Ovary (tissue), 3 donors: ENCODE results near the gene MSMB.
"Not testable (repeated sequence)": the region's sequence is repeated elsewhere in the genome, so short reads cannot be mapped to it uniquely, and the experiment has no call there.

Source experiments
- EP300 ChIP-seq: sonication (generic); formaldehyde crosslinking; IDR thresholded peaks from one replicate; pipeline ENCODE4 v1.6.1; 2017; ENCODE audit warnings: antibody characterized with exemption
- TF ChIP-seq, protein P1 (sequence below), 3 donors: fragments of 450-650 bp in 2 of 3; fragments of 200-600 bp in 1 of 3; IDR thresholded peaks; one replicate each; pipeline versions ENCODE4 v1.5.1 to v1.8.0; 2016 to 2022; ENCODE audit warnings: antibody characterized with exemption in 3 of 3, mild to moderate bottlenecking in 1 of 3
- donor health status: DM: no; HTN: no; CAD: no.

DNA sequence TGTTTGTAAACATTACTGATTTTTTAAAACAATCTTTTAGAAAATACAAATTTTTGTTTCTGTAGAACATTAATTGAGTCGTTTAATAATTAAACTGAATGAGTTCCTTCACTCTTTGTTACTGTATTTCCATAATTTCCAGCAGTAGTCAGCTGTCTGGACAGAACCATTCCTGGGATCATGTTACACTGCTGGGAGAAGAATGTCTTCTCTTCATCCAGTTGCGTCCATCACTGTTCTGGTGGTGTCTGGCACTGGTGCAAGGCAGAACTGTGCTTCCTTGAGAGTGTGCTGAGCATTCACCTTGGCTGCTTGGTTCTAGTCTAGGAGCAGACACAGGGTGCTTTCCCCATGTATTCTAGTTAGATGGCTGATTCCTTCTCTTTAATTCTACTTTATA, 61.6 kb downstream of the MSMB start:
- TF ChIP-seq, protein P1, sequence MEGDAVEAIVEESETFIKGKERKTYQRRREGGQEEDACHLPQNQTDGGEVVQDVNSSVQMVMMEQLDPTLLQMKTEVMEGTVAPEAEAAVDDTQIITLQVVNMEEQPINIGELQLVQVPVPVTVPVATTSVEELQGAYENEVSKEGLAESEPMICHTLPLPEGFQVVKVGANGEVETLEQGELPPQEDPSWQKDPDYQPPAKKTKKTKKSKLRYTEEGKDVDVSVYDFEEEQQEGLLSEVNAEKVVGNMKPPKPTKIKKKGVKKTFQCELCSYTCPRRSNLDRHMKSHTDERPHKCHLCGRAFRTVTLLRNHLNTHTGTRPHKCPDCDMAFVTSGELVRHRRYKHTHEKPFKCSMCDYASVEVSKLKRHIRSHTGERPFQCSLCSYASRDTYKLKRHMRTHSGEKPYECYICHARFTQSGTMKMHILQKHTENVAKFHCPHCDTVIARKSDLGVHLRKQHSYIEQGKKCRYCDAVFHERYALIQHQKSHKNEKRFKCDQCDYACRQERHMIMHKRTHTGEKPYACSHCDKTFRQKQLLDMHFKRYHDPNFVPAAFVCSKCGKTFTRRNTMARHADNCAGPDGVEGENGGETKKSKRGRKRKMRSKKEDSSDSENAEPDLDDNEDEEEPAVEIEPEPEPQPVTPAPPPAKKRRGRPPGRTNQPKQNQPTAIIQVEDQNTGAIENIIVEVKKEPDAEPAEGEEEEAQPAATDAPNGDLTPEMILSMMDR (IDR thresholded peaks at IDR 0.05) = not testable (repeated sequence)
- not testable (repeated sequence) for TF ChIP-seq EP300
